K562 (cell line): Measurements from ENCODE around the gene INHA.

Experiments used
- EP300 ChIP-seq: IDR thresholded peaks from 2 replicates; pipeline ENCODE4 v1.6.1; 2012; ENCODE audit warnings: low read length, improper control_type of control experiment
- GTF2F1 ChIP-seq: IDR thresholded peaks from 2 replicates; pipeline ENCODE4 v1.6.1; 2011; ENCODE audit warnings: low read depth, low read length, improper control_type of control experiment
- NFYB ChIP-seq: IDR thresholded peaks from 2 replicates; pipeline ENCODE4 v1.6.1; 2011; ENCODE audit warnings: mild to moderate bottlenecking, moderate library complexity; ENCODE audit not compliant: insufficient read length; ENCODE audit errors: extremely low read depth

DNA sequence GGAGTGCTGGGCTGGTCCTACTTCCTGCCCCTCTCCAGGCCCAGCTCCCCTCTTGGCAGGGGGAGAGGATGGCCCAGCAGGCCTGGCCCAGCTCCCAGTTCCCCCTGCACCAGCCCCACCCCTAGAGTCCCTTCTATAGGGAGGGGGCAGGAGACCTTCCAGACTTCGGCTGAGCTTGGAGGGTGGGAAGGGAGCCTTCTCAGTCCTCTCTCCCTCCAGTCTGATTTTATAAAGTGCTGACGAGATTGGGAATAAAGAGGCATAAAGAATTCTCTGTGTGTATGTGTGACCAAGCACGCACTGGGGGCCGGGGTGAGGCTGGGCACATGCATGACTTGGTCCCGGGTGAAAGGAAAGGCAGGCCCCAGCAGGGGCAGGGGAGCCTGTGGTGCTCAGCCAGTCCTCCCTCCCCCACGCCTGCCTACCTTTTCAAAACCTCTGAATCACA is 33.6 kb upstream of the INHA start:
- TF ChIP-seq NFYB (no peak), EP300 (no peak), GTF2F1 (no peak)
